ENCODE results near the gene MYOD1.

MYOD1 gene

GRCh38 chr11:17719028-17719937, at the start of gene MYOD1:
Gene MYOD1 (plus strand): TSS chr11:17719571. CDS start chr11:17719783, 212 bp downstream.
- DNase-seq (ENCODE audit: low read depth in 2 of 2, low spot score in 1 of 2): no peak

- no peak for DNase-seq (ENCODE audit: low read depth in 2 of 2, low spot score in 1 of 2)
Measured at GRCh38 chr11:17672469-17672868, 46.9 kb upstream of the MYOD1 start.

- DNase-seq (ENCODE audit: low read depth in 2 of 2, low spot score in 1 of 2): no peak
Measured at GRCh38 chr11:17673951-17674350, 45.4 kb upstream of the MYOD1 start.

GRCh38 chr11:17682848-17683247, 36.5 kb upstream of the MYOD1 start:
- DNase-seq (ENCODE audit: low read depth in 2 of 2, low spot score in 1 of 2): no peak

GRCh38 chr11:17683377-17684161, 35.8 kb upstream of the MYOD1 start:
- DNase-seq (ENCODE audit: low read depth in 2 of 2, low spot score in 1 of 2): no peak

GRCh38 chr11:17684550-17684949, 34.8 kb upstream of the MYOD1 start:
- no peak for DNase-seq (ENCODE audit: low read depth in 2 of 2, low spot score in 1 of 2)

GRCh38 chr11:17686231-17686980, 33.0 kb upstream of the MYOD1 start:
- no peak for DNase-seq (ENCODE audit: low read depth in 2 of 2, low spot score in 1 of 2)

- no peak for DNase-seq (ENCODE audit: low read depth in 2 of 2, low spot score in 1 of 2)
Measured at GRCh38 chr11:17687946-17688670, 31.3 kb upstream of the MYOD1 start.

- DNase-seq (ENCODE audit: low read depth in 2 of 2, low spot score in 1 of 2): no peak
Measured at GRCh38 chr11:17691550-17691949, 27.8 kb upstream of the MYOD1 start.

- no peak for DNase-seq (ENCODE audit: low read depth in 2 of 2, low spot score in 1 of 2)
Measured at GRCh38 chr11:17691976-17692375, 27.4 kb upstream of the MYOD1 start.

- no peak for DNase-seq (ENCODE audit: low read depth in 2 of 2, low spot score in 1 of 2)
Measured at GRCh38 chr11:17692931-17693330, 26.4 kb upstream of the MYOD1 start.

- no peak for DNase-seq (ENCODE audit: low read depth in 2 of 2, low spot score in 1 of 2)
Measured at GRCh38 chr11:17693531-17693930, 25.8 kb upstream of the MYOD1 start.

- no peak for DNase-seq (ENCODE audit: low read depth in 2 of 2, low spot score in 1 of 2)
Measured at GRCh38 chr11:17694494-17695110, 24.8 kb upstream of the MYOD1 start.

- DNase-seq (ENCODE audit: low read depth in 2 of 2, low spot score in 1 of 2): no peak
Measured at GRCh38 chr11:17695454-17696441, 23.6 kb upstream of the MYOD1 start.

GRCh38 chr11:17696741-17697140, 22.6 kb upstream of the MYOD1 start:
- no peak for DNase-seq (ENCODE audit: low read depth in 2 of 2, low spot score in 1 of 2)

GRCh38 chr11:17697175-17697949, 22.0 kb upstream of the MYOD1 start:
- no peak for DNase-seq (ENCODE audit: low read depth in 2 of 2, low spot score in 1 of 2)

GRCh38 chr11:17699147-17700114, 19.9 kb upstream of the MYOD1 start:
- DNase-seq (ENCODE audit: low read depth in 2 of 2, low spot score in 1 of 2): no peak

Measured in stimulated activated CD8-positive, alpha-beta memory T cell treated with anti-CD3 and anti-CD28 coated beads, Interleukin-4, amount 100 ng/mL, for 4 hours (primary cell).